ENCODE results near the gene EXOC6B.

DNA sequence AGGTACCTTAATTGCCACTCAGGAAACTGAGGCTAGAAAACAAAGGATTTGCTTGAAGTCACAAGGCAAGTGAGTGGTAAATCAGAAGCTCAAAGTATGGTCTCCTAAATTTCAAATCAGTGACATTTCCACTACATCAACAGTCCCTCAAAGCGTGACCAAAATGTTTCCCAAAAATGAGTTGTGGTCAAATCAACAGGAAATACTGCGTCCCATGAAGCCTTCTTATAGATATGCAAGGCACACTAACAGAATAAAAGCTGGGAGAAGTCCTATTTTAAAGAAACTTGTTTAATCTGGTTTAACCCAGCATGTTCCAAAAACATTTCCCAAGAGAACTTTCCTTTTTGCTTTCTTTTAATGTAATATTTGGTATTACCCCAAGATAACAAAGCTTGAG is 249.4 kb downstream of the EXOC6B start:
- TF ChIP-seq POLR2A (IDR thresholded peaks at IDR 0.05), result no peak
- TF ChIP-seq EP300 (IDR thresholded peaks at IDR 0.05), result no peak
- TF ChIP-seq, protein P1, sequence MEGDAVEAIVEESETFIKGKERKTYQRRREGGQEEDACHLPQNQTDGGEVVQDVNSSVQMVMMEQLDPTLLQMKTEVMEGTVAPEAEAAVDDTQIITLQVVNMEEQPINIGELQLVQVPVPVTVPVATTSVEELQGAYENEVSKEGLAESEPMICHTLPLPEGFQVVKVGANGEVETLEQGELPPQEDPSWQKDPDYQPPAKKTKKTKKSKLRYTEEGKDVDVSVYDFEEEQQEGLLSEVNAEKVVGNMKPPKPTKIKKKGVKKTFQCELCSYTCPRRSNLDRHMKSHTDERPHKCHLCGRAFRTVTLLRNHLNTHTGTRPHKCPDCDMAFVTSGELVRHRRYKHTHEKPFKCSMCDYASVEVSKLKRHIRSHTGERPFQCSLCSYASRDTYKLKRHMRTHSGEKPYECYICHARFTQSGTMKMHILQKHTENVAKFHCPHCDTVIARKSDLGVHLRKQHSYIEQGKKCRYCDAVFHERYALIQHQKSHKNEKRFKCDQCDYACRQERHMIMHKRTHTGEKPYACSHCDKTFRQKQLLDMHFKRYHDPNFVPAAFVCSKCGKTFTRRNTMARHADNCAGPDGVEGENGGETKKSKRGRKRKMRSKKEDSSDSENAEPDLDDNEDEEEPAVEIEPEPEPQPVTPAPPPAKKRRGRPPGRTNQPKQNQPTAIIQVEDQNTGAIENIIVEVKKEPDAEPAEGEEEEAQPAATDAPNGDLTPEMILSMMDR (IDR thresholded peaks at IDR 0.05), result no peak

Data from stomach (tissue), 4 donors.